Measurements from ENCODE around the gene TOPAZ1.

GRCh38 chr3:44309500-44309899, 67.8 kb downstream of the TOPAZ1 start:
- TF ChIP-seq ZNF629 (CRISPR knock-in tag; conservative IDR thresholded peaks at IDR 0.05): no peak
- no peak for TF ChIP-seq NR2C2 (CRISPR knock-in tag; IDR thresholded peaks at IDR 0.05; ENCODE audit: borderline replicate concordance)

Data from HepG2 (cell line).